Testis (tissue), 2 donors: ENCODE data around the gene OR51T1.

ENCODE experiments used
- POLR2A ChIP-seq: fragments of 450-650 bp; IDR thresholded peaks from one replicate; pipeline ENCODE4 v1.6.1; 2017; ENCODE audit warnings: antibody characterized with exemption, mild to moderate bottlenecking, moderate library complexity
- TF ChIP-seq, protein P1 (sequence below), 3 experiments: fragments of 450-650 bp in 2 of 3; fragments of 200-600 bp in 1 of 3; sonication (generic) in 1 of 3; IDR thresholded peaks; one replicate each; pipeline ENCODE4 v1.5.1; 2016 to 2019; ENCODE audit warnings: antibody characterized with exemption in 3 of 3, mild to moderate bottlenecking in 2 of 3, moderate library complexity in 1 of 3

GRCh38 chr11:4890279-4890678, 8.6 kb downstream of the OR51T1 start:
- TF ChIP-seq, protein P1, sequence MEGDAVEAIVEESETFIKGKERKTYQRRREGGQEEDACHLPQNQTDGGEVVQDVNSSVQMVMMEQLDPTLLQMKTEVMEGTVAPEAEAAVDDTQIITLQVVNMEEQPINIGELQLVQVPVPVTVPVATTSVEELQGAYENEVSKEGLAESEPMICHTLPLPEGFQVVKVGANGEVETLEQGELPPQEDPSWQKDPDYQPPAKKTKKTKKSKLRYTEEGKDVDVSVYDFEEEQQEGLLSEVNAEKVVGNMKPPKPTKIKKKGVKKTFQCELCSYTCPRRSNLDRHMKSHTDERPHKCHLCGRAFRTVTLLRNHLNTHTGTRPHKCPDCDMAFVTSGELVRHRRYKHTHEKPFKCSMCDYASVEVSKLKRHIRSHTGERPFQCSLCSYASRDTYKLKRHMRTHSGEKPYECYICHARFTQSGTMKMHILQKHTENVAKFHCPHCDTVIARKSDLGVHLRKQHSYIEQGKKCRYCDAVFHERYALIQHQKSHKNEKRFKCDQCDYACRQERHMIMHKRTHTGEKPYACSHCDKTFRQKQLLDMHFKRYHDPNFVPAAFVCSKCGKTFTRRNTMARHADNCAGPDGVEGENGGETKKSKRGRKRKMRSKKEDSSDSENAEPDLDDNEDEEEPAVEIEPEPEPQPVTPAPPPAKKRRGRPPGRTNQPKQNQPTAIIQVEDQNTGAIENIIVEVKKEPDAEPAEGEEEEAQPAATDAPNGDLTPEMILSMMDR (IDR thresholded peaks at IDR 0.05): no peak
- TF ChIP-seq POLR2A: no peak
